B cell (primary cell): Measurements from ENCODE around the gene TOP2A.

Experiments used
- CTCF ChIP-seq: fragments of 200-600 bp; IDR thresholded peaks from one replicate; pipeline ENCODE4 v1.8.0; 2022; ENCODE audit warnings: antibody characterized with exemption, mild to moderate bottlenecking
- EZH2 ChIP-seq: IDR thresholded peaks from 2 replicates; pipeline ENCODE4 v1.6.1; 2012; ENCODE audit warnings: borderline replicate concordance, low read depth, mild to moderate bottlenecking, moderate library complexity, low read length; ENCODE audit not compliant: insufficient read depth, poor library complexity, severe bottlenecking

DNA sequence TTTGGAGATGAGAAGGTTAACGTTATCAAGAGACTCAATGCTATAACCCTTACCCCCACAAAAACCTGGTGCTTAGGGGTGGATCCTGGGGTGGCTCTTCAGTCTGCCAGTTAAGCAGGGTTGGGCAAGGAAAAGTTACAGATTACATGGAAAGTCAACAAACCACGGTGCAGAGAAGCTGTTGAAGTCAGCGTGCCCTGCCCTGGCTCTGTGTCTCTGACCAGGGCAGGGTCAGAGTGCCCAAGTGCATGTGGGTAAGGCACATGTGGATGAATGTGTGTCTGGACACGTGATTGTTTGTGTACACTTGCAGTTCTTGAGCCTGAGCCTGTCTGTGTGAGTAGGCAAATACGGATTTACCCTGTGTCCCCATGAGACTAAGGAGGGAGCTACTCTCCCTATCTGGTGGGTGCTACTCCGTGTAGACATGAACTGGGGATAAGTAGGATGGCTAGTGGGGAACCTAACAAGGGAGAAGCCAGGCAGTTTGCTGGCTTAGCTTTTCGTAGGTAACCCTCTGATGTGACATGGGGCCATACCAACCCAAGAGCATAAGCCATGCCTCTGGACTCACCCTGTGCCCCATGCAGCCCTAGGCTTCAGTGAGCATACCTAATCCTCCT lies 31.1 kb upstream of the TOP2A start:
- TF ChIP-seq CTCF = no peak
- TF ChIP-seq EZH2 = no peak
